Activated CD4-positive, alpha-beta T cell treated with anti-CD3 and anti-CD28 coated beads, Interleukin-2, amount 50 U/mL, for 16 hours (primary cell): ENCODE measurements around the gene CCN6.
"Not testable (repeated sequence)": the region's sequence is repeated elsewhere in the genome, so short reads cannot be mapped to it uniquely, and the experiment has no call there.

ENCODE experiments used
- DNase-seq: peaks from one replicate; pipeline ENCODE4 v3.0.0-alpha.2; 2020

CCN6 gene

GRCh38 chr6:112030206-112030960, 23.5 kb upstream of the CCN6 start:
- no peak for DNase-seq

- DNase-seq: no peak
Measured at GRCh38 chr6:112030961-112031660, 22.8 kb upstream of the CCN6 start.

GRCh38 chr6:112031960-112032359, 21.9 kb upstream of the CCN6 start:
- no peak for DNase-seq

- DNase-seq: no peak
Measured at GRCh38 chr6:112032728-112033127, 21.2 kb upstream of the CCN6 start.

GRCh38 chr6:112033791-112034615, 19.9 kb upstream of the CCN6 start:
- no peak for DNase-seq

DNA sequence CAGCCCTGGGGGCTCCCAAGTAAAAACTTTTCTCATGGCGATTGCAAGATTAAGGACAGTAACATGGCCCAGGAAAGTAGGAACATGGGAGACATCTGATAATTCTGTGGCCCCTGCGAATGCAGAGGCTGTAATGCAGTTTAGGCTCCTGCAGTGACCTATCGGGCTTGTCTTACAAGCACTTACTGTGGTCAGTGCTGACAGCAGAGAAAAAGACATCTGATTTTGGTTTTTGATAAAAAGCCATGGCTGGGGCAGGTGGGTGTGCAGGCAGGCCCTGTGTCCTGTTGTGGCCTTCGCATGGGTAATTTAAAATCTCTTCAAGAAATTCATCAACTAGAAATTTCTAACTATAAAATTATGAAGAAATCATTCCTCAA, 19.3 kb upstream of the CCN6 start:
- no peak for DNase-seq

GRCh38 chr6:112036088-112036637, 17.7 kb upstream of the CCN6 start:
- DNase-seq: peak; percentile 33

- no peak for DNase-seq
Measured at GRCh38 chr6:112037783-112038216, 16.1 kb upstream of the CCN6 start.

GRCh38 chr6:112038268-112038667, 15.6 kb upstream of the CCN6 start:
- DNase-seq: no peak

GRCh38 chr6:112038756-112039430, 15.0 kb upstream of the CCN6 start:
- DNase-seq: no peak

DNA sequence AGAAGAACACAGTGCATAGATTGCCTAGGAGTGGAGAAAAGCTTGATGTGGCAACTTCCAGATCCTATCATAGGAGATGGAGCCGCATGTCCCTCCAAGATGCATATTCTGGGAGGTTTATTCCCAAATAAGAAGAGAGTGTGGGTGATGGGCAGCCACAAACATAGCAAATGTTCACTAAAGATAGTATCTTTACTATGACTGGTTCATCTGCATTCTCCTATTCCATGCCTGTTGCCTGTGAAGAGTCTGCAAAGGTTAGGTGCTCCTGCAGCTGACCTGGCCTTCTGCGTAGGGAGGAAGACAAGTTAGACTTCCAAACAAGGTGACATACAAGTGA, 14.5 kb upstream of the CCN6 start:
- no peak for DNase-seq

DNA sequence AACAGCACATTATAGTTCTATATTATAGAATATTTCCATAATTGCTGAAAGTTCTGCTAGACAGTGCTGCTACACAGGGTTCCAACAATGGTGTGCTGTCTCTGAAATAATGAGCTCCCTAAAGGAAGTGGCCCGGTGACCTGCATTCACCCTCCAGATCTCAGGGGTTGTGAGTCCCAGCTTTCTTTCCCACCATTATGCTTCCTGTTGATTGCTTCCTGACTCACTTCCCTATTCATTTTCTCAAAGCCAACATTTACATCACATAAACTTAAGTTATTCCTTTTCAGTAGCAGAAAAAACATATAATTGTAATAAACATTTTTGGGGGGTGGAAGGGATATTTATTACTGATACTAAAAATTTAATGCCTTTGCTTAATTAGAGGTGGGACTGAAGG, 12.9 kb upstream of the CCN6 start:
- no peak for DNase-seq

DNA sequence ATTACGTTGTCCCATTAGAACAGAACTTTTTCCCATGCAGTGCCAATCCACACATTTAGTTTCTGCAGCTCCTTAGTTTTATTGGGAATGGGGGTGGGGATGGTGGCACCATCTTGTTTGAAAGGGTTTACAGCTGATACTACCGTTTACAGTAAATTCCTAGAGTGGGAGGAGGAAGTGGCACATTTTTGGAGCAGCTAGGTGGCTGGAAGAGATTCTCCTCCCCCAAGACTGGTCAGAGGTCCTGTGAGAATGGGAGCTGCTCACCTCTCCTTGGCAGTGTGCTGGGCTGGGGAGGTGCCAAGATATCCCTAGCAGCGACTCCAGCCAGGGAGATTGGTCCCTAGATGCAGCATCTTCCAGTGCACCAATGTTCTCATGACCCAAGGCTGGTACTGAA, 12.4 kb upstream of the CCN6 start:
- no peak for DNase-seq

DNA sequence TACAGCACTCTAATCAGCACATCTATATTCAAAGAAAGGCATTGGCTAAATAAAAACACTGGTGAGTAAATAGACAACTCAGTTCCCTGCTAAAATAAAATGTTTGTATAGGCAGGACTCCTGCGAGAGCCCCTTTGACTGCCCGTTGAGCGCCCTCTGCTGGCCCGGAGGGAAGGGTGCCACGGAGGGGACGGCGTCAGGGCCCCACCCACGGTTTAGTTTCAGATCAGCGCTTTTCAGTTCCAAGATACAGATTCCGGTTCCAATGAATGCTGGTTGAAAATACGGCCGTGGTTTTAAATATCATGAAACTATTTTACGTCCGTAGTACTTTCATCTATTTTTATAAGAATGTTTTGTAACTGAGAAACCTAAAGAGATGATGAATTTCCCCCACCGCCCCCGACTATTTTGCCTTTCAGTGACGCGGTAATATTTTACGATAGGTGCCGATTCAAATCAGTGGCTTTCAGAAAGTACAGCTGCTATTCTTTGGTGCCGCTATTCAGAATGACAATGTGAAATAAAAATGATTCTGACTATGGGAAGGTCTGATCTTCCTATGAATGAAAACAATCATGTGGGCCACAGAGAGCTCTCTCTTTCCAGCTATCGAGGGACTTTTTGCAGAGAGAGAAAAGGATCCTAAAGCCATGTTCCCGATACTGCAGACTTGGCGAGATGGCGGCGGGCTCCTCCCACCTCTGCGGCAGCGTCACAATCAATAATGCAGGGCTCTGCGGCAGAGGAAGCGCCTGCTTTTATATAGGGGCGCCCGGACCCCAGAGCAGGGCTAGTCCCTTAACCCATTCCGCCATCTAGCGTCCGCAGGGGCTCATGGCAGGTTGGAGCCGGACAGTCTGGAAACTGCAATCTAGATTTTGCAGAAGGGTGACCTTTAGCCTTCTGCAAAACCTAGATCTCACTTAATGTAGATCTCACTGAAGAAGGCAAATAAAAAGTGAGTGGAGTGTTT, 10.6 kb upstream of the CCN6 start:
- peak; percentile 95 for DNase-seq

DNA sequence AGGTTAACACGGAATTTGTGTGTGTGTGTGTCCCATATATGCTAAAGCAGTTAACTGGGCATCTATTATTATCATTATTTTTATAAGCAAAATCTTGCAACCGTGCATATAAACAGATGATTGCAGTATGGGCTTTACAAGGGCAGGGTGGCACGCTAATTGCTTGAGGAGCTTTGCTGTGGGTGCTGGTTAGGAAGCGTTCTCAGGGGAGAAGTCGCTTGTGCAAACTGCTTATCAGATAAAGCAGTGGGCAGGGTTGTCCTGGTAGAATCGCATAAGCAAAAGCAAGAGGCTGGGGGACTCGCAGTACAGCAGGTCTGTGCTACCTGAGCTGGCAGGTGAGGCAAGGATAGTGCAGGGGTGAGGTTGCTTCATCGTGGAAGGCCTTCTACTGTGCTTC, 9.7 kb upstream of the CCN6 start:
- DNase-seq: no peak

DNA sequence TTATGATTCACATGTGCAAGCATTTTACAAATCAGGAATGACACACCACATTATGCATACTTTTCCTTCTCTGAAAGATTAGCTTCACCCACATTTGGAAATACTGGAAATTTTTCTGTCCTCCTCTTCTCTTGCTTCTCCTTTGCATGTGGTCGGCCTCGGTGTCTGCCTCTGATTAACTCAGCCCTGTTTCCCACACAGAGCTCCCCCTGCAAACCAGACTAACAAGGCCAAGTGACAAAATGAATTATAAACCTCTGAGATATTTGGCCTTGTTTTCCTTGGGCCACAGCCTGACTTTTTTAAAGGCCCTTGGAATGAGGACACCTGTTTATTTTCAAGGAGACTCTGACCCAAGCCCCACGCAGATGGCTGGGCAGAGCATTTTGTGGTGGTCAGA, 9.0 kb upstream of the CCN6 start:
- no peak for DNase-seq

DNA sequence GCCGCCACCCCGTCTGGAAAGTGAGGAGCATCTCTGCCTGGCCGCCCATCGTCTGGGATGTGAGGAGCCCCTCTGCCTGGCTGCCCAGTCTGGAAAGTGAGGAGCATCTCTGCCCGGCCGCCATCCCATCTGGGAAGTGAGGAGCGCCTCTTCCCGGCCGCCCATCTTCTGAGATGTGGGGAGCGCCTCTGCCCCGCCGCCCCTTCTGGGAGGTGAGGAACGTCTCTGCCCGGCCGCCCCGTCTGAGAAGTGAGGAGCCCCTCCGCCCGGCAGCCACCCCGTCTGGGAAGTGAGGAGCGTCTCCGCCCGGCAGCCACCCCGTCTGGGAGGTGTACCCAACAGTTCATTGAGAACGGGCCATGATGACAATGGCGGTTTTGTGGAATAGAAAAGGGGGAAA, 6.4 kb upstream of the CCN6 start:
- DNase-seq: not testable (repeated sequence)

DNA sequence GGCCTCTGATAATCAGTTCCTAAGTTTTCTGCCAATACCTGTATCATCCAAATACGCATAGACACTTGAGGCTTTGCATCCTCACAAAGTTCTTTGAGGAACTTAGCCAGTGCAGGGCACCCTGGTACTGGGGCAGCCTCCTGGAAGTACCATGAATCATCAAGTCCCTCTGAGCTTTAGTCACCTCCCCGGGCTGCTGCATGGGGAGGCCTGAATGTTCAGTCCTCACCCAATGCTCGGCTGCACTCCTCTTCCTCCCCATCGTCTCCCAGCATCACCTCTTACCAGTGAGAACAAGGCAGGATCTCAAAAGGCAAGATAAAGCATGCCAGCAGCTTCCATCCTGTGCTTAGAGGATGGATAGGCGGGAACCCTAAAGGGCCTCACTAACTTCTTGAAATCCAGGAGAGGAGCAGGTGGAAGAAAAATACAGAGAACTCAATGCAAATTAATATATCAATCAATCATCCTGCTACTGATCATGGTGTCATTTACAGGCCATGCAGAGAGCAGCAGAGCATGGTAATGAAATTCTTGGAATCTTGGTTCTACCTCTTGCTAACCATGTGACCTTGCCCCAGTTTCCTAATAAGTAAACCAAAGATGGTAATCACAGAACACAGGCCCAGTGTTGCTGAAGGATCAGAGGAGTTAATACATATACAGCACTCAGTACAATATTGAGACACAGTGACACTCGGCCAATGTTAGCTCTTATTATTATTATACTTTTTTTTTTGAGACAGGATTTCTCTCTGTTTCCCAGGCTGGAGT, 4.7 kb upstream of the CCN6 start:
- no peak for DNase-seq

GRCh38 chr6:112049996-112050395, 3.9 kb upstream of the CCN6 start:
- DNase-seq: no peak

DNA sequence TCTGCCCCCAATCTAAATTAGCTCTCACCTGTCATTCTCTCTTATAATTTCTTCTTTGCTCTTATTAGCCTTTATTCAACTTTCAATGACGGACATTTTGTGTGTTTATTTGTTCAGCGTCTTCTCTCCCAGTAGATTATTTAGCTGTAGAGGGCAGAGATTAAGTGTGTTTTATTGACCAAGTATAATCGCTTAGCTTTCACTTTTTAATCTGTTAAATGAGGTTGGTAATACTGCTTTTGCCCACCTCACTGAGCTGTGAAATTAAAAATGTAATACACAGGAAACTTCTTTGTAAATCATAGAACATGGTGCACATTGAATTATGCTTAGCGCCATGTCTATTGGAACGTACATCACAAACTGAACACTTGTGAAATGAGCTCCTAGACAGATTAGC, 3.5 kb upstream of the CCN6 start:
- no peak for DNase-seq

DNA sequence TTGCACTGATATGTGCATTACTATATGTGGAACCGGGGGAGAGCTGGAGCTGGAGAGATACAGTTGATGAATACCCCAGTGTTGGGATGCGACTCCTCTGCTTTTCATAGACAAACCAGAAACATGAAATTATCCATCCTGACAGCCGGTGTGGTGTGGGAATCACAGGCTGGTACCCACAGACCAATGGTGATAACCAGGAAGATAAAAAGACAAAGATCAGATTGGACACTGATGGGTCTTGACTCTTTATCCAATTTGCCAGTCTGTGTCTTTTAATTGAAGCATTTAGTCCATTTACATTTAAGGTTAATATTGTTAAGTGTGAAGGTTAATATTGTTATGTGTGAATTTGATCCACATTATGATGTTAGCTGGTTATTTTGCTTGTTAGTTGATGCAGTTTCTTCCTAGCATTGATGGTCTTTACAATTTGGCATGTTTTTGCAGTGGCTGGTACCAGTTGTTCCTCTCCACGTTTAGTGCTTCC, 2.6 kb upstream of the CCN6 start:
- not testable (repeated sequence) for DNase-seq
